ENCODE measurements around the gene RNF44. TPM values are rescaled to one million over a fixed set of nuclear protein-coding genes. Genes with fewer than 3 reads are reported as not detected.

Gene RNF44
- total and polyA plus RNA-seq, 11 donors, result 9.2 to 35.7 (median 20.0) TPM

DNA sequence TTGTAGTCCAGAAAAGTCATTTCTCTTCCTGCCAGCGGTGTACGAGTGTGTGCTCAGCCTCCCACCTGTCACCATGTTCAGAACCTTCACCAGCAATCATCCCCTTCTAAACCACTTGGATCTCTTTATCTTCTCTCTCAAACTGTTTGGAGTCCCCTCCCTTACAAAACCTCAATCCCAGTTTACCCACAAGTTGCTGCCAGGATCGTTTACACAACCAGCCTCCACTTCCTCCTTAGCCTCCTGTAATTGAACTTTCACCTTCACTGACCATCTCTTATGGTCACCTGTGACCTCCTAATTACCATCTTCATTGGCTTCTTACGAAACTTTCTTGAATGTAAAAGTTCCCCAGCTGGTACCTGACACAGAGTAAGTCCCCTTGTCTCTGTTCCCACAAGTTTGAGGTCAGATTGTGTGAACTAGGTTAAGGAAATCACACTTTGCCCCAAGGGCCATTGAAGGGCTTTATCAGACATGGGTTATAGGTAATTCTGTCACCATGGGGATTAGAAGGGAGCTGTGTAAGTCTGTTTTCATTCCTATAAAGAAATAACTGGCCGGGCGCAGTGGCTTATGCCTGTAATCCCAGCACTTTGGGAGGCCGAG lies 20.0 kb downstream of the RNF44 start:
- H3K36me3 ChIP-seq, result no peaks in the 10 kb centered on the region
- H3K4me3 ChIP-seq, result no peak overlapping the region
- intact Hi-C loops (cut with DNase I), result no loop called here

DNA sequence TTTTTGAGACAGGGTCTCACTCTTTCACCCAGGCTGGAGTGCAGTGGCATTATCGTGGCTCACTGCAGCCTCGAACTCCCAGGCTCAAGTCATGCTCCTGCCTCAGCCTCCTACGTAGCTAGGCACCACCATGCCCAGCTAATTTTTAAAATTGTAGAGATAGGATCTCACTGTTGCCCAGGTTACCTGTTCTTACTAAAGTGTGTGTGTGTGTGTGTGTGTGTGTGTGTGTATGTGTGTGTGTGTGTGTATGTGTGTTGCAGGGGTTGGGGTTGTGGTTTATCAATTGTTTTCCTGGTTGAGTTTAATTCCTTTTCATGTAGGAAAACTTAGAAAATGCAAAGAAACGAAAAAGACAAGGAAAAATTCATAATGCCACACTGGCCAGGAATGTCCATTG lies 21.8 kb downstream of the RNF44 start:
- 85 to 87% (median 86%) methylated on average over 4 of the region's 4 CpGs for WGBS, 4 donors
- ATAC-seq, result no peak
- Histone ChIP-seq H3K9me3 (no peaks in the 10 kb centered on the region), H3K4me3 (no peak overlapping the region), H3K36me3 (peaks cover 0 to under 1% (median 0%) of the 10 kb centered on the region in 9 donors), H3K27ac (no peak overlapping the region), H3K27me3 (no peaks in the 10 kb centered on the region), H3K4me1 (no peaks in the 10 kb centered on the region)
- TF ChIP-seq, protein P1, sequence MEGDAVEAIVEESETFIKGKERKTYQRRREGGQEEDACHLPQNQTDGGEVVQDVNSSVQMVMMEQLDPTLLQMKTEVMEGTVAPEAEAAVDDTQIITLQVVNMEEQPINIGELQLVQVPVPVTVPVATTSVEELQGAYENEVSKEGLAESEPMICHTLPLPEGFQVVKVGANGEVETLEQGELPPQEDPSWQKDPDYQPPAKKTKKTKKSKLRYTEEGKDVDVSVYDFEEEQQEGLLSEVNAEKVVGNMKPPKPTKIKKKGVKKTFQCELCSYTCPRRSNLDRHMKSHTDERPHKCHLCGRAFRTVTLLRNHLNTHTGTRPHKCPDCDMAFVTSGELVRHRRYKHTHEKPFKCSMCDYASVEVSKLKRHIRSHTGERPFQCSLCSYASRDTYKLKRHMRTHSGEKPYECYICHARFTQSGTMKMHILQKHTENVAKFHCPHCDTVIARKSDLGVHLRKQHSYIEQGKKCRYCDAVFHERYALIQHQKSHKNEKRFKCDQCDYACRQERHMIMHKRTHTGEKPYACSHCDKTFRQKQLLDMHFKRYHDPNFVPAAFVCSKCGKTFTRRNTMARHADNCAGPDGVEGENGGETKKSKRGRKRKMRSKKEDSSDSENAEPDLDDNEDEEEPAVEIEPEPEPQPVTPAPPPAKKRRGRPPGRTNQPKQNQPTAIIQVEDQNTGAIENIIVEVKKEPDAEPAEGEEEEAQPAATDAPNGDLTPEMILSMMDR (IDR thresholded peaks at IDR 0.05), result no peak
- TF ChIP-seq POLR2A (IDR thresholded peaks at IDR 0.05), result no peak
- intact Hi-C loops (cut with DNase I), result no loop called here
- no peak for DNase-seq

More for the DNA sequence above, 20.0 kb downstream of the RNF44 start:
- TF ChIP-seq, protein P1 (IDR thresholded peaks at IDR 0.05), result no peak
- no peak for TF ChIP-seq POLR2A (IDR thresholded peaks at IDR 0.05)
- no peaks in the 10 kb centered on the region for H3K4me1 ChIP-seq
- no peaks in the 10 kb centered on the region for H3K27me3 ChIP-seq
- ATAC-seq (no peak), DNase-seq (no peak)
- H3K27ac ChIP-seq, result no peak overlapping the region
- 75 to 79% (median 77%) methylated on average over 7 of the region's 7 CpGs for WGBS, 4 donors
- no peaks in the 10 kb centered on the region for H3K9me3 ChIP-seq

DNA sequence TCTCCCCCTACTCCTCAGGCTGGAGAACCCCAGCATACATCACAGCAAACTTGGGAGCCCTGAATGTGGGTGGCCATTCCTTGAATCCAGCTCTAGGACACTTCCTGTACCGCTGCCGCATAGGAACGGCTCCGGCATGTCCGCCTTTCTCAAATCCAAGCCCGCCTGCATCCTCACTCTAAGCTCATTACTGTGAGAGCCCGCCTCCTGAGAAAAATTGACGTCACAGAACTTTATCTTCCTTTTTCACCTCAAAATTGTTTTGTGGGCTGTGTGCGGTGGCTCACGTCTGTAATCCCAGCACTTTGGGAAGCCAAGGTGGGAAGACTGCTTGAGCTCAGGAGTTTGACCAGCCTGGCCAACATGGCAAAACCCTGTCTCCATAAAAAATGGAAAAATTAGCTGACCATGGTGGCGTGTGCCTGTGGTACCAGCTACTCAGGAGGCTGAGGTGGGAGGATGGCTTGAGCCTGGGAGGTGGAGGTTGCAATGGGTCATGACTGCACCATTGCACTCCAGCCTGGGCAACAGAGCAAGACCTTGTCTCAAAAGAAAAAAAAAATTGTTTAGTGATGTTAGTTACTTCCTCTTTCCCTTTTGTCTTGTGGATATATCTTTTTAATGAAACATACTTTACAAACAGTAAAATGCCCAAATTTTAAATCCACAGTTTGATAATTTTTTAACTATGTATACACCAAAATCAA lies 22.8 kb downstream of the RNF44 start:
- WGBS, 4 donors, result 64 to 82% (median 75%) methylated on average over 11 of the region's 11 CpGs
- Histone ChIP-seq H3K27ac (no peak overlapping the region), H3K27me3 (no peaks in the 10 kb centered on the region), H3K36me3 (peaks cover 0 to 10% (median 3%) of the 10 kb centered on the region in 9 donors), H3K4me1 (no peaks in the 10 kb centered on the region), H3K9me3 (no peaks in the 10 kb centered on the region), H3K4me3 (no peak overlapping the region)
- intact Hi-C loops (cut with DNase I), result no loop called here
- no peak for DNase-seq
- ATAC-seq, result no peak
- no peak for TF ChIP-seq POLR2A (IDR thresholded peaks at IDR 0.05)
- TF ChIP-seq, protein P1 (IDR thresholded peaks at IDR 0.05), result no peak

DNA sequence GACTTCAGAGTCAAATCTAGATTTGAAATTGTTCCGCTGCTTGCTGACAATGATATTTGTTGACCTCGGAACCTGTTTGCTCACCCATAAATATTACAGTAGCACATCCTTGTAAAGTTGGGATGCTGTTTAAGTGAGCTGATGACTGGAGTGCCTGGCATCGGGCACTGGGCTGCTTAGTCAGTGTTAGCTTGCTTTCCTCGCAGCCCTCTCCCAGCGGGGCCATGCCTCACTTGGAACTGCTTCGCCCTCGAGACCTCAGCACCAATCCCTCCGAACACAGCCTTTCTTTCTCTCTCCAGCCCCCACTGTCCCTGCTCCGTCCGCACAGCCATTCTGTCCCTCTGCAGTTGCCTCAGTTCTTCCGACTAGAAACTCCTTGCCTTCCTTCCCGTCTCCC lies 23.4 kb downstream of the RNF44 start:
- WGBS, 4 donors, result 87 to 89% (median 89%) methylated on average over 12 of the region's 12 CpGs
- no peaks in the 10 kb centered on the region for H3K27me3 ChIP-seq
- no peaks in the 10 kb centered on the region for H3K9me3 ChIP-seq
- TF ChIP-seq, protein P1 (IDR thresholded peaks at IDR 0.05), result no peak
- TF ChIP-seq POLR2A (IDR thresholded peaks at IDR 0.05), result no peak
- no peak overlapping the region for H3K4me3 ChIP-seq
- DNase-seq (no peak), ATAC-seq (no peak)
- intact Hi-C loops (cut with DNase I), result no loop called here
- H3K27ac ChIP-seq, result no peak overlapping the region
- H3K36me3 ChIP-seq, result peaks cover 0 to 16% (median 9%) of the 10 kb centered on the region in 9 donors
- H3K4me1 ChIP-seq, result no peaks in the 10 kb centered on the region

Data from heart left ventricle (tissue), 16 donors.